Lung (tissue), 12 donors: ENCODE results near the gene SKP2. TPM values are rescaled to one million over a fixed set of nuclear protein-coding genes. Genes with fewer than 3 reads are reported as not detected.
"Not testable (repeated sequence)": the region's sequence is repeated elsewhere in the genome, so short reads cannot be mapped to it uniquely, and the experiment has no call there.

Source experiments
- ATAC-seq: fragments of 200-7000 bp; cut with Tn5 transposase; one replicate; pipeline ENCODE4 v1.9.1; 2020; ENCODE audit warnings: moderate number of reproducible peaks; ENCODE audit not compliant: insufficient read depth, low FRiP score
- DNase-seq, 3 donors: peaks; one replicate each; pipeline ENCODE4 v3.0.0-alpha.2; 2013 to 2017
- H3K27ac ChIP-seq, 2 donors: one replicate each; pipeline ENCODE4 v1.5.1; 2013; ENCODE audit warnings: mild to moderate bottlenecking in 2 of 2, moderate library complexity in 2 of 2, control low read depth in 1 of 2, inconsistent platforms in 1 of 2, low read depth in 1 of 2, low read length in 1 of 2
- H3K27me3 ChIP-seq, 3 donors: one replicate each; pipeline ENCODE4 v1.5.1; 2013; ENCODE audit warnings: low read length in 2 of 3; ENCODE audit not compliant: control insufficient read depth in 3 of 3, insufficient read depth in 3 of 3
- H3K36me3 ChIP-seq, 4 donors: one replicate each; pipeline ENCODE4 v1.5.1; 2013; ENCODE audit warnings: low read length in 4 of 4, mild to moderate bottlenecking in 1 of 4, moderate library complexity in 1 of 4; ENCODE audit not compliant: control insufficient read depth in 4 of 4, insufficient read depth in 4 of 4
- H3K4me1 ChIP-seq, 5 donors: one replicate each; pipeline ENCODE4 v1.5.1; 2013; ENCODE audit warnings: low read length in 5 of 5, mild to moderate bottlenecking in 2 of 5, moderate library complexity in 1 of 5; ENCODE audit not compliant: control insufficient read depth in 5 of 5, insufficient read depth in 5 of 5
- H3K4me3 ChIP-seq: one replicate; pipeline ENCODE4 v1.5.1; 2013; ENCODE audit warnings: mild to moderate bottlenecking, control low read depth, moderate library complexity
- H3K9ac ChIP-seq, 2 donors: one replicate each; pipeline ENCODE4 v1.5.1; 2013; ENCODE audit warnings: low read length in 2 of 2, control low read depth in 1 of 2; ENCODE audit not compliant: insufficient read depth in 1 of 2
- H3K9me3 ChIP-seq, 4 donors: one replicate each; pipeline ENCODE4 v1.5.1; 2013; ENCODE audit warnings: low read length in 3 of 4, mild to moderate bottlenecking in 1 of 4, moderate library complexity in 1 of 4; ENCODE audit not compliant: control insufficient read depth in 4 of 4, insufficient read depth in 3 of 4
- CTCF ChIP-seq: IDR thresholded peaks from 2 replicates; pipeline ENCODE4 v1.5.1; 2012; ENCODE audit warnings: mild to moderate bottlenecking; ENCODE audit errors: control extremely low read depth, extremely low read depth
- WGBS, 2 donors: extraction: QIAGEN DNeasy Blood & Tissue Kit; methylation state at CpG; one replicate each; pipeline ENCODE4 v1.1.7; 2013; 5-methylcytosine and 5-hydroxymethylcytosine counted together
- polyA plus RNA-seq, 2 donors: library from polyadenylated mRNA; stranded (reverse); fragments of 200-250 nt; gene quantifications; one replicate each; pipeline ENCODE4 v1.2.1, GENCODE V29; 2013
- total RNA-seq, 2 donors: library from RNA; depleted of rRNA in 1 of 2; stranded (reverse); fragments of >200 nt in 1 of 2; gene quantifications; one replicate each; pipeline ENCODE4 v1.2.1, GENCODE V29; 2014 to 2021
- donor health status: control.
- donor health status: control.
- donor health status: Bipolar disorder and iron deficiency.
- donor health status: healthy.
- donor health status: DM: yes; HTN: yes; CAD: no.

SKP2 gene
- total and polyA plus RNA-seq, 4 donors = 4.8 to 30.6 (median 10.0) TPM

GRCh38 chr5:36198281-36198680, 46.4 kb downstream of the SKP2 start:
- no peak for ATAC-seq
- TF ChIP-seq CTCF = no peak
- Histone ChIP-seq H3K27me3 (no peaks in the 10 kb centered on the region), H3K36me3 (peaks cover 4 to 34% (median 12%) of the 10 kb centered on the region in 4 donors), H3K9me3 (no peaks in the 10 kb centered on the region), H3K27ac (no peak overlapping the region), H3K9ac (no peak overlapping the region), H3K4me1 (peaks cover 0 to 6% (median 0%) of the 10 kb centered on the region in 5 donors), H3K4me3 (no peak overlapping the region)
- DNase-seq = no peak

- not testable (repeated sequence) for H3K9me3 ChIP-seq, H3K4me3 ChIP-seq, H3K27me3 ChIP-seq, H3K27ac ChIP-seq, DNase-seq, H3K4me1 ChIP-seq, H3K9ac ChIP-seq, ATAC-seq
- 79 to 89% methylated on average over 2 to 3 of the region's 3 CpGs for WGBS, 2 donors
- H3K36me3 ChIP-seq = peaks cover 4 to 34% (median 13%) of the 10 kb centered on the region in 4 donors
Measured at GRCh38 chr5:36198783-36199182, 46.9 kb downstream of the SKP2 start.

GRCh38 chr5:36199620-36200019, 47.7 kb downstream of the SKP2 start:
- no peak overlapping the region for H3K9ac ChIP-seq
- no peaks in the 10 kb centered on the region for H3K9me3 ChIP-seq
- 67 to 77% methylated on average over 2 of the region's 2 CpGs for WGBS, 2 donors
- no peak overlapping the region for H3K4me3 ChIP-seq
- H3K27me3 ChIP-seq = no peaks in the 10 kb centered on the region
- no peak for TF ChIP-seq CTCF
- H3K36me3 ChIP-seq = peaks cover 4 to 33% (median 14%) of the 10 kb centered on the region in 4 donors
- DNase-seq (no peak), ATAC-seq (no peak)
- peaks cover 0 to 10% (median 0%) of the 10 kb centered on the region in 5 donors for H3K4me1 ChIP-seq
- H3K27ac ChIP-seq = no peak overlapping the region

GRCh38 chr5:36200513-36200912, 48.6 kb downstream of the SKP2 start:
- DNase-seq (no peak), ATAC-seq (no peak)
- 95 to 96% methylated on average over 4 of the region's 4 CpGs for WGBS, 2 donors
- TF ChIP-seq CTCF = no peak
- Histone ChIP-seq H3K36me3 (peaks cover 4 to 32% (median 17%) of the 10 kb centered on the region in 4 donors), H3K27me3 (no peaks in the 10 kb centered on the region), H3K9ac (no peak overlapping the region), H3K4me3 (no peak overlapping the region), H3K9me3 (no peaks in the 10 kb centered on the region), H3K4me1 (peaks cover 0 to 10% (median 0%) of the 10 kb centered on the region in 5 donors), H3K27ac (no peak overlapping the region)
